HEK293 (cell line): Measurements from ENCODE around the gene PLK5.

Experiments
- CTCF ChIA-PET: fragments of 350-600 bp; formaldehyde crosslinking; extraction: SDS; loops from one replicate; lab custom pipeline; 2021; ENCODE audit warnings: antibody characterized with exemption; lab: Yijun Ruan, JAX
- POLR2A ChIA-PET: fragments of 300-600 bp; formaldehyde crosslinking; extraction: SDS; loops from one replicate; lab custom pipeline; 2020; ENCODE audit warnings: antibody characterized with exemption, inconsistent platforms; lab: Yijun Ruan, JAX
- H3K27ac ChIP-seq: fragments of 200-500 bp; sonication (Bioruptor generic); 2 replicates; pipeline ENCODE4 v1.5.1; 2014; ENCODE audit warnings: low read depth, low read length, control low read depth, inconsistent platforms; ENCODE audit errors: extremely low read depth
- H3K36me3 ChIP-seq, 2 experiments: fragments of 200-500 bp in 1 of 2; sonication (Bioruptor generic) in 1 of 2; 1 replicate in 1 of 2; 2 replicates in 1 of 2; pipeline ENCODE4 v1.5.1; 2014 to 2017; ENCODE audit warnings: inconsistent platforms in 2 of 2, low read length in 2 of 2; ENCODE audit not compliant: control insufficient read depth in 2 of 2, insufficient read depth in 1 of 2
- H3K4me1 ChIP-seq: fragments of 200-500 bp; sonication (Bioruptor generic); 2 replicates; pipeline ENCODE4 v1.5.1; 2014; ENCODE audit warnings: mild to moderate bottlenecking, low read length, inconsistent platforms; ENCODE audit not compliant: control insufficient read depth, insufficient read depth
- H3K4me3 ChIP-seq: 2 replicates; pipeline ENCODE4 v1.5.1; 2011; ENCODE audit warnings: low read depth, mild to moderate bottlenecking, control low read depth, low read length, moderate library complexity
- H3K9me3 ChIP-seq: fragments of 200-500 bp; sonication (Bioruptor generic); 2 replicates; pipeline ENCODE4 v1.5.1; 2014; ENCODE audit warnings: low read depth, low read length, inconsistent platforms; ENCODE audit not compliant: control insufficient read depth, insufficient read depth
- BCL11A ChIP-seq: fragments of 450-650 bp; formaldehyde crosslinking; IDR thresholded peaks from 2 replicates; pipeline ENCODE4 v1.5.1; 2016; ENCODE audit warnings: low read depth, missing biosample characterization, missing genetic modification characterization
- BCL11B ChIP-seq: fragments of 450-650 bp; formaldehyde crosslinking; IDR thresholded peaks from 2 replicates; pipeline ENCODE4 v1.5.1; 2016; ENCODE audit warnings: low read depth, missing biosample characterization, missing genetic modification characterization
- HOXA7 ChIP-seq: sonication (generic); formaldehyde crosslinking; IDR thresholded peaks from 2 replicates; pipeline ENCODE4 v1.8.1; 2022; ENCODE audit warnings: missing genetic modification reagents, borderline replicate concordance
- INSM2 ChIP-seq: fragments of 450-650 bp; formaldehyde crosslinking; IDR thresholded peaks from 2 replicates; pipeline ENCODE4 v1.5.1; 2016; ENCODE audit warnings: missing biosample characterization, missing genetic modification characterization
- KLF1 ChIP-seq: fragments of 450-650 bp; formaldehyde crosslinking; IDR thresholded peaks from 2 replicates; pipeline ENCODE4 v1.5.1; 2016; ENCODE audit warnings: missing biosample characterization, missing genetic modification characterization
- KLF7 ChIP-seq: fragments of 450-650 bp; formaldehyde crosslinking; IDR thresholded peaks from 2 replicates; pipeline ENCODE4 v1.5.1; 2016; ENCODE audit warnings: missing biosample characterization, missing genetic modification characterization, borderline replicate concordance
- SETDB1 ChIP-seq: IDR thresholded peaks from one replicate; pipeline ENCODE4 v1.6.1; 2017; ENCODE audit warnings: mild to moderate bottlenecking, low read length, moderate library complexity, mixed read lengths; ENCODE audit not compliant: insufficient read length
- ZBTB20 ChIP-seq: fragments of 450-650 bp; formaldehyde crosslinking; IDR thresholded peaks from 2 replicates; pipeline ENCODE4 v1.5.1; 2016; ENCODE audit warnings: missing biosample characterization, missing genetic modification characterization
- ZBTB49 ChIP-seq: fragments of 450-650 bp; formaldehyde crosslinking; IDR thresholded peaks from 2 replicates; pipeline ENCODE4 v1.5.1; 2016; ENCODE audit warnings: missing biosample characterization, missing genetic modification characterization, low read depth
- ZNF121 ChIP-seq: fragments of 450-650 bp; formaldehyde crosslinking; IDR thresholded peaks from 2 replicates; pipeline ENCODE4 v1.5.1; 2016; ENCODE audit warnings: missing biosample characterization, missing genetic modification characterization
- ZNF133 ChIP-seq: fragments of 450-650 bp; formaldehyde crosslinking; IDR thresholded peaks from 2 replicates; pipeline ENCODE4 v1.5.1; 2016; ENCODE audit warnings: missing biosample characterization, missing genetic modification characterization
- ZNF146 ChIP-seq: fragments of 450-650 bp; formaldehyde crosslinking; IDR thresholded peaks from 2 replicates; pipeline ENCODE4 v1.5.1; 2016; ENCODE audit warnings: missing biosample characterization, missing genetic modification characterization
- ZNF23 ChIP-seq: fragments of 450-650 bp; formaldehyde crosslinking; IDR thresholded peaks from 2 replicates; pipeline ENCODE4 v1.5.1; 2016; ENCODE audit warnings: missing biosample characterization, missing genetic modification characterization, borderline replicate concordance
- ZNF239 ChIP-seq: fragments of 450-650 bp; formaldehyde crosslinking; IDR thresholded peaks from 2 replicates; pipeline ENCODE4 v1.5.1; 2016; ENCODE audit warnings: missing biosample characterization, missing genetic modification characterization
- ZNF426 ChIP-seq: fragments of 450-650 bp; formaldehyde crosslinking; IDR thresholded peaks from 2 replicates; pipeline ENCODE4 v1.5.1; 2017; ENCODE audit warnings: missing biosample characterization, missing genetic modification characterization, mild to moderate bottlenecking, inconsistent platforms, moderate library complexity
- ZNF433 ChIP-seq: fragments of 450-650 bp; formaldehyde crosslinking; IDR thresholded peaks from 2 replicates; pipeline ENCODE4 v1.5.1; 2016; ENCODE audit warnings: missing biosample characterization, missing genetic modification characterization, low read depth
- ZNF571 ChIP-seq: fragments of 450-650 bp; formaldehyde crosslinking; IDR thresholded peaks from 2 replicates; pipeline ENCODE4 v1.5.0; 2017; ENCODE audit warnings: missing biosample characterization, missing genetic modification characterization
- ZNF670 ChIP-seq: fragments of 450-650 bp; formaldehyde crosslinking; IDR thresholded peaks from 2 replicates; pipeline ENCODE4 v1.5.1; 2016; ENCODE audit warnings: missing biosample characterization, missing genetic modification characterization, low read depth
- ZNF747 ChIP-seq: fragments of 450-650 bp; formaldehyde crosslinking; IDR thresholded peaks from 2 replicates; pipeline ENCODE4 v1.5.1; 2016; ENCODE audit warnings: missing biosample characterization, missing genetic modification characterization
- ZNF768 ChIP-seq: fragments of 450-650 bp; formaldehyde crosslinking; IDR thresholded peaks from 2 replicates; pipeline ENCODE4 v1.5.1; 2018; ENCODE audit warnings: missing biosample characterization, mild to moderate bottlenecking, missing genetic modification characterization
- TF ChIP-seq, protein P1 (sequence below): fragments of 450-650 bp; formaldehyde crosslinking; IDR thresholded peaks from 2 replicates; pipeline ENCODE4 v1.5.1; 2016; ENCODE audit warnings: missing biosample characterization, missing genetic modification characterization
- TF ChIP-seq, protein P2 (sequence below): IDR thresholded peaks from 2 replicates; pipeline ENCODE4 v1.6.1; 2011; ENCODE audit warnings: mild to moderate bottlenecking, low read depth, low read length, borderline replicate concordance

Gene PLK5

GRCh38 chr19:1524972-1525325, 1.1 kb downstream of the PLK5 start:
- CTCF ChIA-PET: interaction anchor here (0.8 kb wide), 1 partner anchor 501 kb away, joined by 3 read pairs; no protein-coding TSS in a partner anchor

DNA sequence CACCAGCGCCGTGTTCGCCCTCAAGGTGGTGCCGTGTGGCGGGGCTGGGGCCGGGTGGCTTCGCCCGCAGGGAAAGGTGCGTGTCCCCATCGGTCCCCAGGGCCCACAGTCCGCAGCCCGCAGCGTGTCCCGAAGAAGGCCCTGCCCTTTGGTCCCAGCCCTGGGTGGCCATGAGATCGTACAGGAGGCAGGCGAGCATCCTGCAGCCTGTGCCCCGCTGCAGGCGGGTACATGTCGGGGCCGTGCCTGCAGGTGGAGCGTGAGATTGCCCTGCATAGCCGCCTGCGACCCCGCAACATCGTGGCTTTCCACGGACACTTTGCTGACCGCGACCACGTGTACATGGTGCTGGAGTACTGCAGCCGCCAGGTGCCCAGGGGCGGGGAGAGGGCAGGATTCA, 1.5 kb downstream of the PLK5 start:
- Histone ChIP-seq H3K4me1 (no peaks in the 10 kb centered on the region), H3K4me3 (no peak overlapping the region), H3K9me3 (no peaks in the 10 kb centered on the region), H3K27ac (no peak overlapping the region), H3K36me3 (no peaks in the 10 kb centered on the region)
- ChIA-PET CTCF (interaction anchor here (0.8 kb wide), 1 partner anchor 501 kb away, joined by 3 read pairs; no protein-coding TSS in a partner anchor), POLR2A (no interaction called here)
- no peak for TF ChIP-seq HOXA7 (CRISPR knock-in tag)
- TF ChIP-seq, protein P1, sequence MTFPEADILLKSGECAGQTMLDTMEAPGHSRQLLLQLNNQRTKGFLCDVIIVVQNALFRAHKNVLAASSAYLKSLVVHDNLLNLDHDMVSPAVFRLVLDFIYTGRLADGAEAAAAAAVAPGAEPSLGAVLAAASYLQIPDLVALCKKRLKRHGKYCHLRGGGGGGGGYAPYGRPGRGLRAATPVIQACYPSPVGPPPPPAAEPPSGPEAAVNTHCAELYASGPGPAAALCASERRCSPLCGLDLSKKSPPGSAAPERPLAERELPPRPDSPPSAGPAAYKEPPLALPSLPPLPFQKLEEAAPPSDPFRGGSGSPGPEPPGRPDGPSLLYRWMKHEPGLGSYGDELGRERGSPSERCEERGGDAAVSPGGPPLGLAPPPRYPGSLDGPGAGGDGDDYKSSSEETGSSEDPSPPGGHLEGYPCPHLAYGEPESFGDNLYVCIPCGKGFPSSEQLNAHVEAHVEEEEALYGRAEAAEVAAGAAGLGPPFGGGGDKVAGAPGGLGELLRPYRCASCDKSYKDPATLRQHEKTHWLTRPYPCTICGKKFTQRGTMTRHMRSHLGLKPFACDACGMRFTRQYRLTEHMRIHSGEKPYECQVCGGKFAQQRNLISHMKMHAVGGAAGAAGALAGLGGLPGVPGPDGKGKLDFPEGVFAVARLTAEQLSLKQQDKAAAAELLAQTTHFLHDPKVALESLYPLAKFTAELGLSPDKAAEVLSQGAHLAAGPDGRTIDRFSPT (tag by site-specific recombination): peak; percentile 29; the same call in 1 of the 2 replicates

More at GRCh38 chr19:1524972-1525325, 1.1 kb downstream of the PLK5 start:
- Histone ChIP-seq H3K4me1 (no peaks in the 10 kb centered on the region), H3K27ac (no peak overlapping the region), H3K36me3 (no peaks in the 10 kb centered on the region), H3K4me3 (no peak overlapping the region), H3K9me3 (no peaks in the 10 kb centered on the region)
- POLR2A ChIA-PET: no interaction called here
- TF ChIP-seq ZNF121 (tag by site-specific recombination) (no peak), ZNF133 (tag by site-specific recombination) (0 out of 2 replicates have a peak, but pooled peaks have one; percentile 7), ZNF146 (peak; percentile 19; the same call in 1 of the 2 replicates), INSM2 (tag by site-specific recombination) (no peak), ZNF747 (0 out of 2 replicates have a peak, but pooled peaks have one; percentile 41), BCL11B (tag by site-specific recombination) (0 out of 2 replicates have a peak, but pooled peaks have one; percentile 15), BCL11A (tag by site-specific recombination) (0 out of 2 replicates have a peak, but pooled peaks have one; percentile 15), KLF7 (tag by site-specific recombination) (no peak), ZNF768 (no peak), KLF1 (tag by site-specific recombination) (peak; percentile 20; the same call in 1 of the 2 replicates), ZNF239 (tag by site-specific recombination) (0 out of 2 replicates have a peak, but pooled peaks have one; percentile 5), ZBTB20 (tag by site-specific recombination) (peak; percentile 13; the same call in 1 of the 2 replicates), SETDB1 (no peak), ZNF670 (tag by site-specific recombination) (no peak), ZNF23 (tag by site-specific recombination) (0 out of 2 replicates have a peak, but pooled peaks have one; percentile 7), ZNF571 (tag by site-specific recombination) (no peak), ZNF433 (tag by site-specific recombination) (0 out of 2 replicates have a peak, but pooled peaks have one; percentile 5), ZNF426 (tag by site-specific recombination) (no peak), ZBTB49 (tag by site-specific recombination) (no peak)
- TF ChIP-seq, protein P2, sequence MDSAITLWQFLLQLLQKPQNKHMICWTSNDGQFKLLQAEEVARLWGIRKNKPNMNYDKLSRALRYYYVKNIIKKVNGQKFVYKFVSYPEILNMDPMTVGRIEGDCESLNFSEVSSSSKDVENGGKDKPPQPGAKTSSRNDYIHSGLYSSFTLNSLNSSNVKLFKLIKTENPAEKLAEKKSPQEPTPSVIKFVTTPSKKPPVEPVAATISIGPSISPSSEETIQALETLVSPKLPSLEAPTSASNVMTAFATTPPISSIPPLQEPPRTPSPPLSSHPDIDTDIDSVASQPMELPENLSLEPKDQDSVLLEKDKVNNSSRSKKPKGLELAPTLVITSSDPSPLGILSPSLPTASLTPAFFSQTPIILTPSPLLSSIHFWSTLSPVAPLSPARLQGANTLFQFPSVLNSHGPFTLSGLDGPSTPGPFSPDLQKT: no peak
- TF ChIP-seq, all 188 proteins: peak for 10
